ENCODE results near the gene PTX4.

Gene PTX4

GRCh38 chr16:1501630-1502029 lies 12.9 kb upstream of the PTX4 start:
- no peaks in the 10 kb centered on the region for H4K20me1 ChIP-seq (ENCODE audit: insufficient read depth, low read length)
- no peak overlapping the region for H3K9ac ChIP-seq (ENCODE audit: low read length)
- H3K27me3 ChIP-seq (replicated peaks; ENCODE audit: insufficient read depth, low read length) = no peaks in the 10 kb centered on the region
- H3K4me1 ChIP-seq (ENCODE audit: low read length) = no peaks in the 10 kb centered on the region
- no peaks in the 10 kb centered on the region for H3K9me3 ChIP-seq (replicated peaks; ENCODE audit: insufficient read depth, low read length)
- H3K36me3 ChIP-seq (replicated peaks; ENCODE audit: insufficient read depth, low read length) = peaks cover 2% of the 10 kb centered on the region
- no peak for DNase-seq
- no peaks in the 10 kb centered on the region for H3F3A ChIP-seq (ENCODE audit: insufficient read depth, low read length)
- no peaks in the 10 kb centered on the region for H3K9me2 ChIP-seq (replicated peaks; ENCODE audit: insufficient read depth, low read length)
- no peak overlapping the region for H2AFZ ChIP-seq (ENCODE audit: low read length)
- no peak overlapping the region for H3K27ac ChIP-seq (ENCODE audit: low read length)
- TF ChIP-seq EZH2phosphoT487 (IDR thresholded peaks at IDR 0.05; ENCODE audit: low read length) (no peak), CTCF (IDR thresholded peaks at IDR 0.05; ENCODE audit: low read length) (no peak), EZH2 (optimal IDR thresholded peaks at IDR 0.05; ENCODE audit: low read depth, low read length) (no peak)
- no peaks in the 10 kb centered on the region for H3K79me2 ChIP-seq (ENCODE audit: low read length)
- H3K4me2 ChIP-seq (ENCODE audit: low read depth, low read length) = no peak overlapping the region
- H3K4me3 ChIP-seq (ENCODE audit: low read length) = no peak overlapping the region

- Histone ChIP-seq H3K36me3 (replicated peaks; ENCODE audit: insufficient read depth, low read length) (peaks cover 2% of the 10 kb centered on the region), H3K27me3 (replicated peaks; ENCODE audit: insufficient read depth, low read length) (no peaks in the 10 kb centered on the region)
- TF ChIP-seq CTCF (IDR thresholded peaks at IDR 0.05; ENCODE audit: low read length) = no peak
- TF ChIP-seq EZH2phosphoT487 (IDR thresholded peaks at IDR 0.05; ENCODE audit: low read length) = no peak
- TF ChIP-seq EZH2 (optimal IDR thresholded peaks at IDR 0.05; ENCODE audit: low read depth, low read length) = no peak
These were observed 11.9 kb upstream of the PTX4 start for GRCh38 chr16:1500465-1501150.

GRCh38 chr16:1499756-1500464 lies 11.2 kb upstream of the PTX4 start:
- no peak overlapping the region for H3K27ac ChIP-seq (ENCODE audit: low read length)
- no peak overlapping the region for H3K9ac ChIP-seq (ENCODE audit: low read length)

More at GRCh38 chr16:1500465-1501150, 11.9 kb upstream of the PTX4 start:
- H3K4me3 ChIP-seq (ENCODE audit: low read length) = no peak overlapping the region
- no peaks in the 10 kb centered on the region for H4K20me1 ChIP-seq (ENCODE audit: insufficient read depth, low read length)
- peaks cover 2% of the 10 kb centered on the region; the same call in 1 of the 2 replicates for H3K79me2 ChIP-seq (ENCODE audit: low read length)
- no peaks in the 10 kb centered on the region for H3F3A ChIP-seq (ENCODE audit: insufficient read depth, low read length)
- H3K9ac ChIP-seq (ENCODE audit: low read length) = no peak overlapping the region
- no peak overlapping the region for H2AFZ ChIP-seq (ENCODE audit: low read length)
- no peaks in the 10 kb centered on the region for H3K4me1 ChIP-seq (ENCODE audit: low read length)
- DNase-seq = no peak
- H3K4me2 ChIP-seq (ENCODE audit: low read depth, low read length) = no peak overlapping the region
- H3K27ac ChIP-seq (ENCODE audit: low read length) = no peak overlapping the region
- H3K9me3 ChIP-seq (replicated peaks; ENCODE audit: insufficient read depth, low read length) = no peaks in the 10 kb centered on the region
- no peaks in the 10 kb centered on the region for H3K9me2 ChIP-seq (replicated peaks; ENCODE audit: insufficient read depth, low read length)

More at GRCh38 chr16:1499756-1500464, 11.2 kb upstream of the PTX4 start:
- Histone ChIP-seq H3K9me3 (replicated peaks; ENCODE audit: insufficient read depth, low read length) (no peaks in the 10 kb centered on the region), H3K36me3 (replicated peaks; ENCODE audit: insufficient read depth, low read length) (peaks cover 2% of the 10 kb centered on the region), H3K4me3 (ENCODE audit: low read length) (no peak overlapping the region), H3K79me2 (ENCODE audit: low read length) (peaks cover 4% of the 10 kb centered on the region), H3K9me2 (replicated peaks; ENCODE audit: insufficient read depth, low read length) (no peaks in the 10 kb centered on the region), H3K27me3 (replicated peaks; ENCODE audit: insufficient read depth, low read length) (no peaks in the 10 kb centered on the region), H2AFZ (ENCODE audit: low read length) (no peak overlapping the region), H3K4me2 (ENCODE audit: low read depth, low read length) (no peak overlapping the region), H4K20me1 (ENCODE audit: insufficient read depth, low read length) (no peaks in the 10 kb centered on the region), H3F3A (ENCODE audit: insufficient read depth, low read length) (no peaks in the 10 kb centered on the region), H3K4me1 (ENCODE audit: low read length) (no peaks in the 10 kb centered on the region)
- TF ChIP-seq EZH2phosphoT487 (IDR thresholded peaks at IDR 0.05; ENCODE audit: low read length) (no peak), EZH2 (optimal IDR thresholded peaks at IDR 0.05; ENCODE audit: low read depth, low read length) (no peak), CTCF (IDR thresholded peaks at IDR 0.05; ENCODE audit: low read length) (no peak)
- no peak for DNase-seq

Data from MM.1S (cell line).